PC-3 (cell line): ENCODE measurements around the gene CATSPERZ. TPM values are rescaled to one million over a fixed set of nuclear protein-coding genes. Genes with fewer than 3 reads are reported as not detected.

Experiments
- ATAC-seq: fragments of 200-7000 bp; cut with Tn5 transposase; 2 replicates; pipeline ENCODE4 v1.9.1; 2020; ENCODE audit warnings: mild to moderate bottlenecking, moderate library complexity
- BruUV-seq: library from RNA; stranded (reverse); fragments of 400-500 nt; replicated peaks from 2 replicates; lab custom pipeline; 2021; lab: Mats Ljungman, UMichigan
- CTCF ChIA-PET: fragments of 300-600 bp; sonication (Branson Sonifier 250); formaldehyde crosslinking; loops from one replicate; lab custom pipeline; 2022; ENCODE audit warnings: antibody characterized with exemption; lab: Charles Lee
- POLR2A ChIA-PET: fragments of 300-600 bp; sonication (Branson Sonifier 250); formaldehyde crosslinking; loops from one replicate; lab custom pipeline; 2022; ENCODE audit warnings: antibody characterized with exemption; ENCODE audit not compliant: unreplicated experiment; lab: Charles Lee
- DNase-seq: peaks from one replicate; pipeline ENCODE4 v3.0.0-alpha.2; 2015
- H2AFZ ChIP-seq: fragments of 300-600 bp; sonication (generic); 2 replicates; pipeline ENCODE4 v1.6.0; 2016; ENCODE audit warnings: antibody characterized with exemption, low read length
- H3F3A ChIP-seq: fragments of 300-600 bp; sonication (generic); one replicate; pipeline ENCODE4 v1.6.0; 2017; ENCODE audit warnings: antibody characterized with exemption, low read length, control low read depth, mild to moderate bottlenecking; ENCODE audit not compliant: unreplicated experiment
- H3K27ac ChIP-seq: fragments of 300-600 bp; sonication (generic); 2 replicates; pipeline ENCODE4 v1.5.1; 2016; ENCODE audit warnings: mild to moderate bottlenecking, low read length
- H3K27me3 ChIP-seq: fragments of 300-600 bp; sonication (generic); 2 replicates; pipeline ENCODE4 v1.6.1; 2016; ENCODE audit warnings: low read length, mixed read lengths
- H3K36me3 ChIP-seq: fragments of 300-600 bp; sonication (generic); 2 replicates; pipeline ENCODE4 v1.6.1; 2016; ENCODE audit warnings: low read depth, mixed run types, low read length, mixed read lengths
- H3K4me1 ChIP-seq: fragments of 300-600 bp; sonication (generic); 2 replicates; pipeline ENCODE4 v1.5.1; 2016; ENCODE audit warnings: low read length; ENCODE audit not compliant: insufficient read depth
- H3K4me2 ChIP-seq: fragments of 300-600 bp; sonication (generic); 2 replicates; pipeline ENCODE4 v1.6.0; 2016; ENCODE audit warnings: low read length
- H3K4me3 ChIP-seq: fragments of 300-600 bp; sonication (generic); 2 replicates; pipeline ENCODE4 v1.5.1; 2016; ENCODE audit warnings: mild to moderate bottlenecking, low read length, mixed read lengths
- H3K79me2 ChIP-seq: fragments of 300-600 bp; sonication (generic); 2 replicates; pipeline ENCODE4 v1.6.1; 2017; ENCODE audit warnings: low read length, mixed read lengths
- H3K9ac ChIP-seq: fragments of 300-600 bp; sonication (generic); 2 replicates; pipeline ENCODE4 v1.6.0; 2016; ENCODE audit warnings: mild to moderate bottlenecking, low read length
- H3K9me2 ChIP-seq: fragments of 300-600 bp; sonication (generic); replicated peaks from 2 replicates; pipeline ENCODE4 v1.6.1; 2016; ENCODE audit warnings: mixed run types, low read length, mixed read lengths
- H3K9me3 ChIP-seq: fragments of 300-600 bp; sonication (generic); 2 replicates; pipeline ENCODE4 v1.6.1; 2016; ENCODE audit warnings: low read length, mixed read lengths
- H4K20me1 ChIP-seq: fragments of 300-600 bp; sonication (generic); 2 replicates; pipeline ENCODE4 v1.6.1; 2016; ENCODE audit warnings: low read length, mixed read lengths
- CTCF ChIP-seq: fragments of 300-600 bp; sonication (generic); conservative IDR thresholded peaks from 2 replicates; pipeline ENCODE4 v1.5.1; 2017; ENCODE audit warnings: antibody characterized with exemption, low read depth, mild to moderate bottlenecking, low read length
- EZH2 ChIP-seq: fragments of 300-600 bp; sonication (generic); IDR thresholded peaks from one replicate; pipeline ENCODE4 v1.6.1; 2017; ENCODE audit warnings: antibody characterized with exemption, mild to moderate bottlenecking, low read length; ENCODE audit not compliant: unreplicated experiment
- EZH2phosphoT487 ChIP-seq: fragments of 300-600 bp; sonication (generic); IDR thresholded peaks from 2 replicates; pipeline ENCODE4 v1.6.1; 2018; ENCODE audit warnings: mild to moderate bottlenecking, antibody characterized with exemption, low read length, borderline replicate concordance
- intact Hi-C: fragments of 100-400 bp; cut with micrococcal nuclease; formaldehyde crosslinking; loops from 2 replicates; pipeline ENCODE4 v1.9.0; 2023
- total RNA-seq: library from RNA; depleted of rRNA; stranded (reverse); fragments of >200 nt; gene quantifications from 2 replicates; pipeline ENCODE4 v1.2.3, GENCODE V29; 2014

CATSPERZ gene
- total RNA-seq, 1 experiment from 2014 or later: 9.2 TPM

GRCh38 chr11:64261556-64262080, 38.5 kb upstream of the CATSPERZ start:
- ChIA-PET POLR2A (no interaction called here), CTCF (interaction anchor here (1.0 kb wide), 1 partner anchor 94 kb away, joined by 4 read pairs; no protein-coding TSS in a partner anchor)
- no peaks in the 10 kb centered on the region for H3K79me2 ChIP-seq
- H3K27ac ChIP-seq: no peak overlapping the region
- ATAC-seq (no peak), DNase-seq (no peak)
- H3K4me2 ChIP-seq: no peak overlapping the region
- BruUV-seq: no TSS peak
- intact Hi-C loops: no loop called here
- no peaks in the 10 kb centered on the region for H3K9me2 ChIP-seq
- H3F3A ChIP-seq: no peaks in the 10 kb centered on the region
- no peak for TF ChIP-seq EZH2phosphoT487
- no peak for TF ChIP-seq EZH2
- no peak for TF ChIP-seq CTCF
- no peak overlapping the region for H3K4me3 ChIP-seq
- no peaks in the 10 kb centered on the region for H3K27me3 ChIP-seq
- H4K20me1 ChIP-seq: 0 out of 2 replicates have a peak, but pooled peaks cover 3% of the 10 kb centered on the region
- peaks cover 9% of the 10 kb centered on the region for H3K4me1 ChIP-seq
- H2AFZ ChIP-seq: no peak overlapping the region
- H3K36me3 ChIP-seq: peaks cover 44% of the 10 kb centered on the region
- no peak overlapping the region for H3K9ac ChIP-seq
- no peaks in the 10 kb centered on the region for H3K9me3 ChIP-seq

GRCh38 chr11:64262271-64263002, 37.7 kb upstream of the CATSPERZ start:
- intact Hi-C loops: no loop called here
- Histone ChIP-seq H3K4me2 (no peak overlapping the region), H3K9me3 (no peaks in the 10 kb centered on the region), H3K4me3 (no peak overlapping the region), H3K9ac (no peak overlapping the region), H3F3A (no peaks in the 10 kb centered on the region), H3K27me3 (no peaks in the 10 kb centered on the region), H3K36me3 (peaks cover 42% of the 10 kb centered on the region), H3K9me2 (no peaks in the 10 kb centered on the region), H3K4me1 (peaks cover 8% of the 10 kb centered on the region; the same call in 1 of the 2 replicates), H3K79me2 (no peaks in the 10 kb centered on the region), H3K27ac (no peak overlapping the region), H2AFZ (no peak overlapping the region), H4K20me1 (0 out of 2 replicates have a peak, but pooled peaks cover 3% of the 10 kb centered on the region)
- CTCF ChIA-PET: interaction anchor here (1.0 kb wide), 1 partner anchor 93 kb away, joined by 4 read pairs; no protein-coding TSS in a partner anchor
- DNase-seq (no peak), ATAC-seq (no peak)
- TF ChIP-seq EZH2phosphoT487 (no peak), EZH2 (no peak), CTCF (no peak)
- BruUV-seq: no TSS peak
- POLR2A ChIA-PET: no interaction called here
